ENCODE results near the gene HOXC9.

Gene HOXC9

DNA sequence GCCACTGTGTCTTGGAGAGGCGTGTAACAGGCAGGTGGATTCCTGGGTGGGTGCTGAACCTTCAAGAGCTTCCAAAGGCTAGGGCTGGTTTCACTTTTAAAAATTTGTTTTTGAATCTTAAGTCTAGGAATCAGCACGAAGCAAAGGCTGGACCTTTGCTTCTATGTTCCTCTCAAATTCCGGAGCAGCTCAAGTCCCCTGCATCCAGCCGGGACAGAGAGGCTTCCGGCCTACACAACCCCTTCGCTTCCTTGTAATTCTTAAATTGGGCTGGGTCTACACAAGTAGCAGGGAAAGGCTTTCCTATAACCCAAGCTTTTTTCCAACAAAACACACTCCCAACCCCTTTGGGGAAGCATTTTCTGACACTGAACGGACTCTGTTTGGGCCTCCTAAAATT, 37.0 kb upstream of the HOXC9 start:
- DNase-seq (ENCODE audit: extremely low read depth in 1 of 2, low read depth in 1 of 2), result no peak

DNA sequence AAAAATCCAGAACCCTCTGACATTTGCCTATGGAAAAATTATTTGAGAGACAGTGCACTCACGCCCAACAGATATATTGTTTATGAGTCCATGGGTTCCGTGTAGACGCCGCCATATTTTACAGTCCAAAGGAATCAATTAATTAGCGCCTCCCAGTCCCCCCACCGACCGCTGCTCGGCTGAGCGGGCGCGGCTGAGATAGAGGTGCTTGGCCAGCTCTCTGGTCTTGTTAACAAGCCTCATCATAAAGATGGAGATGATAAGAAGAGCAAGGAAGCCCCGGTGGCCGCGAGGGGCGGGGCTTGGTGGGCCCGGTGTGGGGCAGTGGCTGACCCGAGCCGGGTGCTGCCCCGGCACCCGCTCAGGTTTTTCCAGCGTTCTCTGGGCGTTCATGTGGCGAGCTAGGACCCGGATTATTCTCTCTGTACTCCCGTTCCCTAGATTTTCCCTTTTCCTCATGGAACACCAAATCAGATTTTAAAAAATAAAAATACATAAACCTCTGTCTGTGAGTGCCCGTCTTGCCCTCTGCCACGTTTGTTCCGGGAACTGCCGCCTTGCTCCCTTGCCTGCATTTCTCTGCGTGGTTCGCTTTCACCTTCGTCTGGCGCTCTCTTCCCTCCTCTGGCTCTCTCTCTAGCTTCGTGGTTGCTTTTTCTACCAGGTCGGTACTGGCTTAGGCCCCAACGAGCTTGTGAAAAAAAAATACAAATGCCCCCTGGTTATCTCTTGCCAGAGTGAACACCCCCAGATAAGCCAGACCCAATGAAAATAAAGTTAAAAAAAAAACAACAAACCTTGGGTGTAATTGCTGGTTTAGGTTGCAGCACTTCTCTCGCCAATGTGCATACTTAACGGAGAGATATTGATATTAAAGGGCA, 36.3 kb upstream of the HOXC9 start:
- no peak for DNase-seq (ENCODE audit: extremely low read depth in 1 of 2, low read depth in 1 of 2)

DNA sequence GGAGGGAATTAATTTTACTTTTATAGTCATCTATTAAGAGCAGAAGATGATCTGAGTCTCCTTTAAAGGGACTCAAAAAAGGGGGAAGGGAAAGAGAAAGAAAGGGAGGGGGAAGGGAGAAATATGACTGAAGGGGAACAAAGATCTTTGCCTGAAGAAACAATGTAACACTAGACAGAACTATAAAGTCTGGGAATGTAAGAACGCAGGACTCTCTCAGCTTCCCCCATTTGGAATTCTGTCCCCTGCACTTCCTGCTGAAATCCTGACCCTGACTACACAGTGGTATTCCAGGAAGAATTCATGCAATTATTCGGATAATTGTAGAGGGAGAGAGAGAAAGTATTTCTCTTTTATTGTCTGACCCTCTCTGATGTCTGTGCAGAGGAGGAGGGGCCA, 35.6 kb upstream of the HOXC9 start:
- no peak for DNase-seq (ENCODE audit: extremely low read depth in 1 of 2, low read depth in 1 of 2)

DNA sequence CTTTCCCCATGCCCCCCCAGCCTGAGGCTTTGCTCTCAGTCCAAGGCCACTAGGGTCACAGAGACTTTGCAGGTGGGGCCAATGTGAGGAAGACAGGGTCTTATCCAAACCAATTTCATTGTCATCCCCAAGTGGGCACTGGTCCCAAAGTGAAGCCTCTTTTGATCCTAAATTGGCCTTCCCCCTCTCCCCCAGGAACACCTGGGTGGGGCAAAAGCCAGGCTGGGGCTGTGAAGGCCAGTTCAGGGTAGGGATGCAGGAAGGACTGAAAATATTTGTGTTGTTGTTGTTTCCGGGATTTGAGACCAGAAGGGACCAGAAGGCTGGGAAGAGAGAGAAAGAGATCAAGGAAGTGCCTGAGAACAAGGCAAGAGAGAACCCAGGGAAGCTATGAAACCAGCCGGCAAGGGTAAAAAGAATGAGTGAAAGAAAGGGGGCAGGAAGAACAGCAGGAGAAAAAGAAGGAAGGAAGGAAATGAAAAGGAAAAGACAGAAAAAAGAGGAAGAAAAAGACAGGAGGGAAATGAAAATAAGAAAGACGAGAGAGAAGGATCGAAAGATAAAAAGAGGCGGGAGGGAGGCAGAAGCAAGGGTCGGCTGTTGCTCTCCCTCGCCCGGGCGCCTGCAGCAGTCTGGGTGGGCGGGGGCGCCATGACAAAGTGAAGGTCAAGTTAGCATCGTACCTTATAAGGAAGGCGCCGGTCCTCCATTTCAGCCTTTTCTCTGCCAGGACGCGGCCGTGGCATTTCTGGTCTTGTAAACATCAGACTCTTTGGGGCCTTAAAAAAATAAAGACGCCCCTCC, 34.5 kb upstream of the HOXC9 start:
- no peak for DNase-seq (ENCODE audit: extremely low read depth in 1 of 2, low read depth in 1 of 2)

DNA sequence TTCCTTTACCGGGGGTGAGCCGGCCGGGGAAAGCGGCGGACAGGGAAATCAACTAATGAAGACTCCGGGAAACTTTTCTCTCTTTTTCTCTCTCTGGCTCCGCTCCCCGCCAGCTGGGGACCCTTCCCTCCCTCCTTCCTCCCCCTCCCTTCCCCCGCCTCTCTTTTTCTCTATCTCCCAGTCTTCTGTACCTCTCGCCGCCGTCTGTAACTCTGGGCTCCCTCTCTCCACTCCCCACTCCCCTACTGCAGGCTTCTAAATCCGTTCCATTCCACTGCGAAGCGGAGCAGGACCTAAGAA, 33.9 kb upstream of the HOXC9 start:
- no peak for DNase-seq (ENCODE audit: extremely low read depth in 1 of 2, low read depth in 1 of 2)

DNA sequence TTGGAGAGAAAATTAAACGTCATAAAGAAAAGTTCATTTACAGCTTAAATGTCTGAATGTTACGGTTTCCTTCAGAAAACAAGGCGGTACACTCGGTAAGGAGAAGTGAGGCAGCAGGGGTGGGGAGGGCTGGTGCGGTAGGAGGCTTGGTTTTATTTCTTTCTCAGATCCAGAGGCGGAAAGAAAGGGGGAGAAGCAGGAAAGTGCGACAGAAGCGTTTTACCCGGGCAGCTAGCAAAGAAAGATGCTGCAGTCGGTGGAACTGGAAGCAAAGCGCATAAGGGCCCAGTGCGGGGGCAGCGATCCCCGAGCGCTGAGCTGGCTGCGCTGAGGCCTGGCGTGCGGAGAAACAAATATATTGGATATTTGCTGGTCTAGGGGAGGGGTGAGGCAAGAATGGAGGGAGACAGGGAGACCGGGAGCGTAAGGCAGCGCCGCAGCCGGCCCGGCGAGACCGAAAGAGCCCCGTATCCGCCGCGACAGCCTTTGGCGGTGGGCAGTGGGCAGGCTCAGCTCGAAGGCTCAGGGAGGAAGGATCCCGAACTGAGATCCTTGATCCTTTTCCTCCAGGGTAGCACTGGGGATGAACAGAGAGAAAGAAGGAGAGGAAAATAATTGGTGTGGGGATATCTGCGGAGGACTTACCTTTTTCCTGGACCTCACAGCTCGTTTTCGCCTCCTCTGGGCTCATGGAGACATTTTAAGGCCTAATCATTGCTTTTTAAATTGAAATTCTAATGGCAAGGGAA, 33.4 kb upstream of the HOXC9 start:
- no peak for DNase-seq (ENCODE audit: extremely low read depth in 1 of 2, low read depth in 1 of 2)

DNA sequence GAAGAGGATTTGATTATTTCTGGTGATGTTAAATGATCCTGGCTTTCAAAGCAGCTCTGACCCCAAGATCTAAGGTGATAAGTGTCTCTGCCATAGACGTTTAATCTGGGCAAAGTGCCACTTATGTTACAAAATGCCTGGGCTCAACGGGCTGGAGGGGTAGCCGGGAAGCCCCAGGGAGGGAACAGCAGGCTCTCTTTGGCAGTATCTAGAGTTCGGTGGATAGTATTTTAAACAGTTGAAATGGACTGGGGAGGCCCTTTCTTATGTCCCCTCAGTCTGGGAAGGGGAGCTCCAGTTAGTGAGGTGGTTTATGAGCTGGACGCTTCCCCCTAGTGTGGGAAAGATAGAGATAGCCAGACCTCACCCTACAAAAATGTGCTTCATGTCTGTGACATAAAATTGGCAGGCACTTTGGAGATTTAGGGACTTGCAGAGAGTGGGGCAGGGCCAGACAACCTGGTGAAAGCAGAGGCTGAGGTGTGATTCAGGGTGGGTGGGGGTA, 32.5 kb upstream of the HOXC9 start:
- no peak for DNase-seq (ENCODE audit: extremely low read depth in 1 of 2, low read depth in 1 of 2)

DNA sequence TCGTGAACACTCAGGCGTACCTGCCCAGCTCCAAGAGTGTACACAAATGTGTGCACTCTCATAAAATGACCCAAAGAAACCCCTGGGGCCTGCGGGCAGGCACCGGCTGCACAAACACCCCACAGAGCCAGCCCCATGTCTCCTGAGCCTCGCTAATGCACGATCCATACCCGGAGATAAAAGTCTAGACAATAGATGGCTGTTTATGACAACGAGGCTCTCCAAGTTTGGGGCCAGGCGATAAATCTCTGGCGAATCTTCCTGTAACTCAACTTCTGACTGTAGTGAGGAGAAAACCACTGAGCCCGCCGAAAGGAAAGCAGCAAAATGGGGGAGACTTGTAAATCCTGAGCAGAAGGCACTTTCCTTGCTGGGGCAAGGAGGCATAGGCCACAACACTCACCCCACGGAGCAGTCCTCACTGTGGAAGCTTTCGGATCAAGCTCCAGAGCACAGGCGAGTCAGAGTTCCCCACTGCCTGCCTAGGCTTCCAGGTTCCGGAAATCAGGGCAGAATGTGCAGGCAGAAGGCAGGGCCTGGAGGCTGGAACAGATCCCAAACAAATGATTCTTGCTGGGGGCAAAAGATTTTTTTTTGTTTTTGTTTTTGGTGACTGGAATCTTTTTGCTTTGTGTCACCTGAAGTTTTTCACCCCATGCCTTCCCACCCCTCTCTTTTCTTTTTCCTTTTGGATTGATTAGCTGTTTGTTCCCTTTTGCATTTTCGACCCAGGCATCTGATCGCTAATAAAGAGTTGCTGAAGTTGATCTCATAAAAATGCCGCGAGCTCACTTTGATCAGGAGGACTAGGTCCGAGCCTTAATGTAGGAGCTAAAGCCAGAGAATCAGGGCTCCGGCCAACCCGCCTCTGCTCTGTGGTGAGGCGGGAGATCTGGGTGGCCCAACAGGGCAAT, 31.5 kb upstream of the HOXC9 start:
- no peak for DNase-seq (ENCODE audit: extremely low read depth in 1 of 2, low read depth in 1 of 2)

DNA sequence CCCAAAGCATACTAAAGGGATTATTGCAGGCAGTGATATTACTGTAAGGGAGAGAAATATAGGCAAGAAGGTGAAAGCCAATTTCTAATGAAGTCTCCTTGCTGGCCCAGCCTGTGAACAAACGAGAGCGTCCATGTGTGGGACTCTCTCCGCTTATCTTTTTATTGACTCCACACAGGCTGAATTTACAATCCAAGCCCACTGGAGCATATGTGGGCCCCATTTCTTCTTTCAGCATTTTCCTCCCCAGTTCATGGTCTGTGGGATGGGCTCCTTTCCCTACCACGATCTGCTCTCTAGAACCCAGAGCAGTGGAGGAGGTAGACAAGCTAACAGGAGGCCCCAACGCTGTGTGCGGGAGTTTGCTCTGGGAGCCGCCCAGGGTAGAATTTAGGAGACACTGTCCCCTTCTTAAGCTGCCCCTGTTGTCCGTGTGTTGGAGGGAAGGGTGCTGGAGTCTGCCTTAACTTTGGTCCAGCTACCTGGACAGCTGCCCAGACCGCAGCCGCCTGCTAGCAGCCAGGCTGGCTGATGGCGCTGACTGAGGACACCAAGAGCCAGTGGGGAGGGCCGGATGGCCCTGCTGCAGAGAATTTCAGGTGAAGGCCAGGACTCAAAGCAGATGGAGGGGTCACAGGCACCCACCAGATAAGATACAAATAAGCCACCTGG, 30.2 kb upstream of the HOXC9 start:
- DNase-seq (ENCODE audit: extremely low read depth in 1 of 2, low read depth in 1 of 2), result no peak

DNA sequence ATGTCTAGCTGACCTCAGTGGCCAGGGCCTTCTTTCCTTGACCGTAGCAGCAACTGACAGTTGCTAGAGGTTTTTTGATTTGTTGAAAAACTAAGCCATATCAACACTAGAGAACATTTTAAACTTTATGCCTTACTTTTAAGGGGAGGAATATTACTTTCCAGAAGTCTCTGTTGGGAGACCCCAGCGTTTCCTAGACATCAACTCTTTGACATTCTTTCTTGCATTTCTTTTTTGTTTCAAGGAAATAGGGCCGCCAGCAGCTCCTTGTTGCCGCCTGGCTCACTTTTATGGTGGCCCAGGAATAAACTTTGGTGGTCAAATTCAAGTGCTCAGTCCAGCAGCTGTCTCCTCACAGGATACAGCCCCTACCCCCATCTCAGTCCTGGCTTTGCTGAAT, 29.5 kb upstream of the HOXC9 start:
- no peak for DNase-seq (ENCODE audit: extremely low read depth in 1 of 2, low read depth in 1 of 2)

DNA sequence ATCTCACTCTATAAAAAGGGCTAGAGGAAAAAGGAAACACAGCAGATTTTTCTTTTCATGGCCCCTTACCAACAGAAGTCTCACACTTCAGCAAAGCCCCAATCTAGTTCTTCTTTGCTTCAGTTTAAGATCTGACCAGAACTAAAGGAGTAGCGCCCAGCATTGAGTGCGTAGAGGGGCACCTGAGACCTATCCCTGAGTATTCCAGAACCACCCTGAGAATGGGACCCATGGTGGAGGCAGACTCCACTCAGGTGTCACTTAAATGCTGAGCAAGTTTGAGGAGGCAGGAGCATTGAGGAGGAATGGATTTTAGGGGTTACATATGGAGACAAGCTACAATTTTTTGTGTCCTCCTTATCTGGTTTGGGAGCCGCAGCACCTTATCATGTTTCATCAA, 28.8 kb upstream of the HOXC9 start:
- DNase-seq (ENCODE audit: extremely low read depth in 1 of 2, low read depth in 1 of 2), result no peak

DNA sequence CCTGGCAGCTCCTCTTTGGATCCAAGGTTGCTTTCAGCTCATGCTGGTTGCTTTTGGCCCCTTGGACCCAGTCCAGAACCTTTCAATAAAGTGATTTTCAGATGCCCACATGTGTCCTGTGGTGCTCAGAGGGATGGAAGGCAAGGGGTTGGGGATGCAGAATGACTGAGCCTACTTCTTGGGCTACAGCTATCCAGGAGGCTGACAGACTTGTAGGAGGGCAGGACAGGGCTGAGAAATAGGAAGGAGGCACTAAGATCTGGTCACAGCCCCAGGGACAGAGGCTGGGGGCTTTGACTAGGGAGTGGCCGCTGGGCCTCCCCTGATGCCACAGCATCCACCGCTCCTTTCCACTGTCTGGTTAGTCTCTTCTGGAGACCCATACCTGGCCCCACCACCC, 28.3 kb upstream of the HOXC9 start:
- no peak for DNase-seq (ENCODE audit: extremely low read depth in 1 of 2, low read depth in 1 of 2)

DNA sequence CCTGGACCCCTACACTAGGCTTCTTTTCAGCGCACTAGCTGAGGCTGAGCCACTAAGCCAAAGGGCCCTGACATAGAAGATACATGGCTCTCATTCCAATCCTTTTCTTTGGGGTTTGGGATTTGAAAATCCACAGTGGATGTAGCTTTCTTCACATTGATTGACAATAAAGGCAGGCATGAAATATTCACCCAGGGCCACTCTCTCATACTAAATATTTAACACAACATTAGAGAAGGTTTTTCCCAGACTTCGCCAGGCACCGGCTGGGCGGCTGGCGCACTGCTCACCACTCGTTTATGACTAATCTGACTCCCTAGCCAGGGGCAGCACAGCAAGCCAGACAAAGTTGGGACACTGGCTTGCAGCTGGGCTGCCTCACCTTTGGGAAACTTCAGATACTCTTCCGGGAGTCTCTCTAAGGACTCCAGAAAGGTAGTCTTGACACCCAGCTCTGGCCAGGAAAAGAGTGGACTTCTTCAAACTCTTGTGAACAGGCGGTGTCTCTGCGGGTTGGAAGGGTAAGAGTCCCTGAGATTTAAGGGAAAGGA, 27.7 kb upstream of the HOXC9 start:
- DNase-seq (ENCODE audit: extremely low read depth in 1 of 2, low read depth in 1 of 2), result no peak

DNA sequence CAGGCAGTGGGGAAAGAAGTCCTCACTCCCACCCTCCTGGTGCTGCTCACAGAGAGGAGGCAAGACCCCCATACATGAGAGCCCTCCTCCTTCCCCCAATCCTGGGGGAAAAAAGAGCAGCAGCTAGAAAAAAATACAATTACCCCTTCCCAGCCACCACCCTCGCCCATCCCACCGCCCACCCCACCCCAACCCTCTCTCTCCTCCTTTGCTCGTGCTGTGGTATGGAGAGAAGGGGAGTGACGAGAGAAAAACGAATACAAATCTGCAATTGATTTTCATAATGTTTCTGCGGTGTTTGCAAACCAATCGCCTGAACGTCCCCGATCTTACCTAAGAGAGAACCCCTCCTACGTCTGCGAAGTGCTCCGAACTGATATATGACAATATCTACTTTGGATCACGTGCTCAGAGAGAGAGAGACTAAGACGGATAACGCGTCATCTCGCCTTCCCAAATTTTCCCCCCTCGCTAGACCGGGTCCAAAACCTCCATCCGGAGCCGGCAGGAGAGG, 27.2 kb upstream of the HOXC9 start, which contains the start of gene HOXC11:
Gene HOXC11, plus strand, starts transcription at position 405 of the 514 bp plus-strand sequence. CDS start 116 bp downstream, outside the sequence.
- DNase-seq (ENCODE audit: extremely low read depth in 1 of 2, low read depth in 1 of 2), result no peak

DNA sequence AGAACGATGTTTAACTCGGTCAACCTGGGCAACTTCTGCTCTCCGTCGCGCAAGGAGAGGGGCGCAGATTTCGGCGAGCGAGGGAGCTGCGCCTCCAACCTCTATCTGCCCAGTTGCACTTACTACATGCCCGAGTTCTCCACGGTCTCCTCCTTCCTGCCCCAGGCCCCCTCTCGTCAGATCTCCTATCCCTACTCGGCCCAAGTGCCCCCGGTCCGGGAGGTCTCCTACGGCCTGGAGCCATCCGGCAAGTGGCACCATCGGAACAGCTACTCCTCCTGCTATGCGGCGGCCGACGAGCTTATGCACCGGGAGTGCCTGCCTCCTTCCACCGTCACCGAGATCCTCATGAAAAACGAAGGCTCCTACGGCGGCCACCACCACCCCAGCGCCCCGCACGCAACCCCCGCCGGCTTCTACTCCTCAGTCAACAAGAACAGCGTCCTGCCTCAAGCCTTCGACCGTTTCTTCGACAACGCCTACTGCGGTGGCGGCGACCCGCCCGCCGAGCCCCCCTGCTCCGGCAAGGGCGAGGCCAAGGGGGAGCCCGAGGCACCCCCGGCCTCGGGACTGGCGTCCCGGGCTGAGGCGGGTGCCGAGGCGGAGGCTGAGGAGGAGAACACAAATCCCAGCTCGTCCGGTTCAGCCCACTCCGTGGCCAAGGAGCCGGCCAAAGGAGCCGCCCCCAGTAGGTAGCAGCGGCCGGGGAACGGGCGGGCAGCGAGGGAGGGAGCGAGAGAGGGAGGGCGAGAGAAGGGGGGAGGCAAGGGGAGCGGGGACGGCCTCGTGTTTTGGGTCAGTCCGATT, 26.5 kb upstream of the HOXC9 start:
- DNase-seq (ENCODE audit: extremely low read depth in 1 of 2, low read depth in 1 of 2), result no peak

DNA sequence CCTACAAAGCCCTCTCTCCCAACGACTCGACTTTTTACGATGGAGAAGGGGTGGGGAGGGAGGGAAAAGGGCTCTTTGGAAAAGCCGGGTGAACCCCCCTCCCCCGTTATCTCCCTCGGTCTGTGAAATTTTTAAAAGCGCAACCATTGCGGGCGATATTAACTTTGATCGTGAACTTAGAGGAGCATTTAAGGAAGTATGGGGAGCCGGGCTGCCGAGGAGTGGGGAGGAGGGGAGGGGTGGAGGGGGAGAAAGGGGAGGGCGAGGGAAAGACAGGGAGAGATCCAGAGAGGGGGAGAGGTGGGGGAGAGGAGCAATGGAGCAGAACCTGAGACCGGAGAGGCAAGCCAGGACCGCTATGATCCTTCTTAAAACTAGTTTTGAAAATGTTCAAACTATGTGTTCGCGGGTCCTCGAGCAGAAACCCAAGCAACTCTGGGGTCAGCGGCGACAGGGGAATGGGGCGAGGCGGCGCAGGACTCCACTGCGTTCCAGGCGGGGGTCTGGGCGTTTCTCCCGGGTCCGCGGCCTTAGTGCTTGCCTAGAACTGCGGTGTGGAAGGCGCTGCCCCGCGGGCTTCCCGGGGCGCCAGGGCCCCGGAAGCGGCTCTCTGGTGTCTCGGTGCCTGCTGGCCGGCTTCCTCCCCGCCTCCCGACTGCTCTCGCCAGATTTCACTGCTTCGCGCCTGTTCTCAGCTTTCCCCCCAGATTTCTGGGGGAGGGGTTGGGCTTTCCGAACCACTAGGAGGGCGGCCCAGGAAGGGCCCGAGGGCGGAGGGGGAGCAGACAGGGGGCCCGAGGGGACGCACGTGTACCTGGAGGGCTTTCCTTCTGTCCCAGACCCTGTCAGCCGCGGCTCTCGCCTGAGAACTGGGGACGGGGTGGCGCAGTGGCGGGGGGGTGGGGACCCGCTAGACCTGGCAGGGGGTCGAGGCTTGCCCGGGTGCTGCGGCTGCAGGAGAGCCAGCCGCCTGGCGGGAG, 25.6 kb upstream of the HOXC9 start, which contains the start of gene HOTAIR:
Gene HOTAIR, minus strand, starts transcription at position 871 of the 980 bp plus-strand sequence.
- no peak for DNase-seq (ENCODE audit: extremely low read depth in 1 of 2, low read depth in 1 of 2)

DNA sequence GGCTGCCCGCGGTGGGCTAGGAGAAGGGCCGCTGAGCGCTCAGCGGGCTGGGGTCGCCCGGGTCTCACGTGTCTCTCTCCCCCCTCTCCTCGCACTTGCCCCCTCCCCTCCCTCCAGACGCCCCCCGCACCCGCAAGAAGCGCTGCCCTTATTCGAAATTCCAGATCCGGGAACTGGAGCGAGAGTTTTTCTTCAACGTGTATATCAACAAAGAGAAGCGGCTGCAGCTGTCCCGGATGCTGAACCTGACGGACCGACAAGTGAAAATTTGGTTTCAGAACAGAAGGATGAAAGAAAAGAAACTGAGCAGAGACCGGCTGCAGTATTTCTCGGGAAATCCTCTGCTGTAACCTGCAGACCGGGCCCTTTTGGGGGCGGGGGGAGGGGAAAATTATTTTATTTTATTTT, 24.9 kb upstream of the HOXC9 start:
- no peak for DNase-seq (ENCODE audit: extremely low read depth in 1 of 2, low read depth in 1 of 2)
